ENCODE measurements around the gene PRLR.

GRCh38 chr5:35172533-35172932, 57.8 kb downstream of the PRLR start:
- no peak for TF ChIP-seq EZH2 (optimal IDR thresholded peaks at IDR 0.05; ENCODE audit: low read depth, low read length)
- TF ChIP-seq CTCF (IDR thresholded peaks at IDR 0.05; ENCODE audit: low read length), result no peak
- no peak for TF ChIP-seq EZH2phosphoT487 (IDR thresholded peaks at IDR 0.05; ENCODE audit: low read length)

All from MM.1S (cell line).